Fibroblast of lung (primary cell): ENCODE measurements around the gene ING5.

Source experiments
- EZH2 ChIP-seq: IDR thresholded peaks from 2 replicates; pipeline ENCODE4 v1.5.1; 2012; ENCODE audit warnings: low read length, control low read depth, mild to moderate bottlenecking; ENCODE audit errors: missing control alignments
- TF ChIP-seq, protein P1 (sequence below), 2 donors: IDR thresholded peaks in 1 of 2; conservative IDR thresholded peaks in 1 of 2; 1 replicate in 1 of 2; 2 replicates in 1 of 2; pipeline ENCODE4 v1.5.1; 2011 to 2012; ENCODE audit warnings: low read length in 2 of 2, control low read depth in 1 of 2, inconsistent platforms in 1 of 2, low read depth in 1 of 2, mild to moderate bottlenecking in 1 of 2

DNA sequence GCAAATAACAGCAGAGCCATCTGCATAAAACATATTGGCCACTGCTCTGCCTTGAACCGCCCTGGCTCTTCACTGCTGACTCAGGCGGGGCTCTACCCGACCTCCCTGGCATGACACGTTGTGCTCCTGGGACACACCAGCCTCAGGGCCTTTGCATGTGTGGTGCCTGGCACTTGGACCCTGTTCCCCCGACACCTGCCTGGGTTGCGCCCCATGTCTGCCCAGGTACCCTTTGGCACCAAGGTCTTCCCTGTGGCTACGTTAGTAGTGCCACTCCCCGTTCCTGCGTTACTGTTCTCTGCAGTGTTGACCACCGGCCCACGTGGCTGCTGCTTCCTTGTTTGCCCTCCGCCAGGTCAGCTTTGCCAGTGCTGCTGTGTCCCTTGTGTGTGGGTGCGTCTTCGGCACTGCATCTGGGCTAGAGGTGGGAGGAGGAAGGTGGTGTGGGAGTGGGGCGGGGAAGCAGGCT, 44.0 kb upstream of the ING5 start:
- TF ChIP-seq, protein P1, sequence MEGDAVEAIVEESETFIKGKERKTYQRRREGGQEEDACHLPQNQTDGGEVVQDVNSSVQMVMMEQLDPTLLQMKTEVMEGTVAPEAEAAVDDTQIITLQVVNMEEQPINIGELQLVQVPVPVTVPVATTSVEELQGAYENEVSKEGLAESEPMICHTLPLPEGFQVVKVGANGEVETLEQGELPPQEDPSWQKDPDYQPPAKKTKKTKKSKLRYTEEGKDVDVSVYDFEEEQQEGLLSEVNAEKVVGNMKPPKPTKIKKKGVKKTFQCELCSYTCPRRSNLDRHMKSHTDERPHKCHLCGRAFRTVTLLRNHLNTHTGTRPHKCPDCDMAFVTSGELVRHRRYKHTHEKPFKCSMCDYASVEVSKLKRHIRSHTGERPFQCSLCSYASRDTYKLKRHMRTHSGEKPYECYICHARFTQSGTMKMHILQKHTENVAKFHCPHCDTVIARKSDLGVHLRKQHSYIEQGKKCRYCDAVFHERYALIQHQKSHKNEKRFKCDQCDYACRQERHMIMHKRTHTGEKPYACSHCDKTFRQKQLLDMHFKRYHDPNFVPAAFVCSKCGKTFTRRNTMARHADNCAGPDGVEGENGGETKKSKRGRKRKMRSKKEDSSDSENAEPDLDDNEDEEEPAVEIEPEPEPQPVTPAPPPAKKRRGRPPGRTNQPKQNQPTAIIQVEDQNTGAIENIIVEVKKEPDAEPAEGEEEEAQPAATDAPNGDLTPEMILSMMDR (conservative IDR thresholded peaks at IDR 0.05 in 1 of 2, IDR thresholded peaks at IDR 0.05 in 1 of 2; ENCODE audit: low read depth in 1 of 2, low read length in 2 of 2): no peak
- no peak for TF ChIP-seq EZH2
